Measurements from ENCODE around the gene CFLAR. TPM values are rescaled to one million over a fixed set of nuclear protein-coding genes. Genes with fewer than 3 reads are reported as not detected.

The CFLAR gene
- total RNA-seq, 4 donors from 2014 or later: 158 to 284 (median 220) TPM

DNA sequence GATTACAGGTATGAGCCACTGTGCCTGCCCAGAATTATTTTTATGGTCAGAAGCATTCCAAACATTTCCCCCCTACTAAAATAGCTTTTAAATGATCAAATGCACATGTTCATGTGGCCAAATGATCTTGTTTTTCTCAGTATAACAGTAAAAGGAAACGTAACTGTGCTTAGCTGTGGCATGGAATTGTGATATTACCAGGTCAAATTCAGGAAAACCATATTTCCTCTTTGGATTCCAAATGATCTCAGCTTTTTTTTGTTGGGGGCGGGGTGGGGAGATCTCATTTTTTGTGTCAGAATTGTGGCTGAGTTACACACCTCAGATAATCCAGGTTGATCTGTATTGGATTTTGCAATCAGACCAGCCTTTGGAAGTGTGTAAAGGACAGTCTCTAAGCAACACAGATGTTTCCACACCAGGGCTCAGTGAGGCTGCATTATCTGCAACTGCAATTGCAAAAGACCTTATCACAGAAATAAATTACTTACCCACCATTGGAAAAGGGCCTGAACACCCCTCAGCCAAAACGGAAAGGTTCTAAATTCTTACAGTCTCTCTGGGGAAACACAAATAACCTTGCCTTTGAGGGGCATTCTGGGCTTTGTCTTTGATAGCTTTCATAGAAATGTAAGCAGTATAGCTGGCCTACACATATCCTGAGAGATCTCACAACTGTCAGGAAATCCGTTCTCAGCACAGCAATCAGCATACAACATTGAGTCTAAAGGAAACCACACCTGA lies 75.3 kb downstream of the CFLAR start:
- H3K4me1 ChIP-seq: peaks cover 0 to 5% (median 0%) of the 10 kb centered on the region in 4 donors
- DNase-seq (ENCODE audit: low spot score in 2 of 2): no peak
- H3K9me3 ChIP-seq: no peaks in the 10 kb centered on the region
- TF ChIP-seq EP300 (IDR thresholded peaks at IDR 0.05) (no peak), POLR2A (IDR thresholded peaks at IDR 0.05) (no peak)
- TF ChIP-seq, protein P1, sequence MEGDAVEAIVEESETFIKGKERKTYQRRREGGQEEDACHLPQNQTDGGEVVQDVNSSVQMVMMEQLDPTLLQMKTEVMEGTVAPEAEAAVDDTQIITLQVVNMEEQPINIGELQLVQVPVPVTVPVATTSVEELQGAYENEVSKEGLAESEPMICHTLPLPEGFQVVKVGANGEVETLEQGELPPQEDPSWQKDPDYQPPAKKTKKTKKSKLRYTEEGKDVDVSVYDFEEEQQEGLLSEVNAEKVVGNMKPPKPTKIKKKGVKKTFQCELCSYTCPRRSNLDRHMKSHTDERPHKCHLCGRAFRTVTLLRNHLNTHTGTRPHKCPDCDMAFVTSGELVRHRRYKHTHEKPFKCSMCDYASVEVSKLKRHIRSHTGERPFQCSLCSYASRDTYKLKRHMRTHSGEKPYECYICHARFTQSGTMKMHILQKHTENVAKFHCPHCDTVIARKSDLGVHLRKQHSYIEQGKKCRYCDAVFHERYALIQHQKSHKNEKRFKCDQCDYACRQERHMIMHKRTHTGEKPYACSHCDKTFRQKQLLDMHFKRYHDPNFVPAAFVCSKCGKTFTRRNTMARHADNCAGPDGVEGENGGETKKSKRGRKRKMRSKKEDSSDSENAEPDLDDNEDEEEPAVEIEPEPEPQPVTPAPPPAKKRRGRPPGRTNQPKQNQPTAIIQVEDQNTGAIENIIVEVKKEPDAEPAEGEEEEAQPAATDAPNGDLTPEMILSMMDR (IDR thresholded peaks at IDR 0.05): no peak
- peaks cover 0 to 24% (median 0%) of the 10 kb centered on the region in 3 donors for H3K36me3 ChIP-seq
- H3K27ac ChIP-seq: peak overlapping the region in 2 of 4 donors; percentile 39 to 45
- H3K27me3 ChIP-seq: no peaks in the 10 kb centered on the region
- 45 to 48% methylated on average over 4 of the region's 4 CpGs for WGBS, 2 donors
- no peak overlapping the region for H3K4me3 ChIP-seq

DNA sequence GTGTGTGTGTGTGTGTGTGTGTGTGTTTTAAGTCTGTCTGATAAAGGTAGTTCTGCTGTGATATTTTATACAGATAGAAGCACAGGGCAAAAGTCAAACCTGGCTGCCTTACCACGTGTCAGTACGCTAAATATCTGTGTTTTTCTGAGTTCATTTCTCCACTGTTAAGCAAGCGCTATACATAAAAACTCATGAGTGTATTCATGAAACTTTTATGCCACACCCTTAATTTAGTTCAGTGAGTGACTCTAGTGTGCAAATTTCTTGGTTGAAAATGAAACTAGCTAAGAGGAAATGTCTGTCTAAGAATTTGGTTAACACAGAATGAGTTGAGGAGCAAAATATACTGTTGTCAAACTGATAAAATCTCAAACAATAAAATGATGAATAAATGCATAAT lies 78.1 kb downstream of the CFLAR start:
- Histone ChIP-seq H3K36me3 (peaks cover 0 to 18% (median 0%) of the 10 kb centered on the region in 3 donors), H3K4me3 (no peak overlapping the region), H3K27me3 (no peaks in the 10 kb centered on the region), H3K4me1 (peaks cover 0 to 5% (median 0%) of the 10 kb centered on the region in 4 donors), H3K9me3 (no peaks in the 10 kb centered on the region), H3K27ac (no peak overlapping the region)
- no peak for DNase-seq (ENCODE audit: low spot score in 2 of 2)
- 70 to 72% methylated on average over 3 of the region's 3 CpGs for WGBS, 2 donors
- TF ChIP-seq, protein P1 (IDR thresholded peaks at IDR 0.05): no peak
- no peak for TF ChIP-seq POLR2A (IDR thresholded peaks at IDR 0.05)
- no peak for TF ChIP-seq EP300 (IDR thresholded peaks at IDR 0.05)

DNA sequence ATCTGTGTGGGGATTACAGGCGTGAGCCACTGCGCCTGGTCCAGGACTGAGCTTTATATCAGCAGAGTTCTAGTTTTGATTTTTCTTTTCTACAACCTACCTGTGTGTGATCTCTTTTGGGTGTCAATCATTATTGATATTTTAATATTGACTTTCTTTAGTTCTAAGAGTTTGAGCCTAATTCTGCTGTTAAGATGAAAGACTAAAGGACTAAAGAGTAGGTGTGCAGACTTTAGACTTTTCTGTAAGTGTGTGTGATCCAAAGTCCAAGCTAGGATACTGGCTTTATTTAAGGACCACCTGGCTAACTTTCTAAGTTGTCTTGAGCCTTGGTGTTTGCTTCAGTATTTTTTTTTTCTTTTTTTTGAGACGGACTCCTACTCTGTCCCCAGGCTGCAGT lies 79.4 kb downstream of the CFLAR start:
- Histone ChIP-seq H3K27me3 (no peaks in the 10 kb centered on the region), H3K9me3 (no peaks in the 10 kb centered on the region), H3K36me3 (peaks cover 0 to 18% (median 0%) of the 10 kb centered on the region in 3 donors), H3K27ac (no peak overlapping the region), H3K4me1 (peaks cover 0 to 5% (median 0%) of the 10 kb centered on the region in 4 donors), H3K4me3 (no peak overlapping the region)
- TF ChIP-seq POLR2A (IDR thresholded peaks at IDR 0.05) (no peak), EP300 (IDR thresholded peaks at IDR 0.05) (no peak)
- TF ChIP-seq, protein P1 (IDR thresholded peaks at IDR 0.05): no peak
- 66 to 88% methylated on average over 3 of the region's 3 CpGs for WGBS, 2 donors
- DNase-seq (ENCODE audit: low spot score in 2 of 2): no peak

DNA sequence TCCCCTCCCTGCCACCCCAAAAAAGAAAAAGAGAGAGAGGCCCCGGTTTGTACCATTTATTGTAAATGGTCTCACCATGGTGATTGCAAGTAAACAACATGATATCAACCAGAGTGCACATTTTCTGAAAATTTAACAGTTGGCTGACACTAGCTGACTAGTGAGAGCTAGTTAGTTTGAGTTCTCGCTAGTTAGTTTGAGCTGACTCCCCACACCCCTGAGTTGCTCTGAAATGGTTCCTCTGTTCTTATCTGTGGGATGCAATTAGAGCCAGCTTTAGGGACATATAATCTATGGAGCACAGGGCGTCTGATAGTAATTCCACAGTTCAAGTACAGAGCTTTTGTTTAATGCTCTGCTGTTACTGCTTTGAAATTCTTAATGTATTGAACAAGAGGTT lies 80.0 kb downstream of the CFLAR start:
- WGBS, 2 donors: 68 to 76% methylated on average over 3 of the region's 3 CpGs
- H3K27me3 ChIP-seq: no peaks in the 10 kb centered on the region
- peaks cover 0 to 5% (median 0%) of the 10 kb centered on the region in 4 donors for H3K4me1 ChIP-seq
- H3K9me3 ChIP-seq: no peaks in the 10 kb centered on the region
- H3K27ac ChIP-seq: no peak overlapping the region
- no peak overlapping the region for H3K4me3 ChIP-seq
- peaks cover 0 to 18% (median 0%) of the 10 kb centered on the region in 3 donors for H3K36me3 ChIP-seq
- DNase-seq (ENCODE audit: low spot score in 2 of 2): no peak
- TF ChIP-seq, protein P1 (IDR thresholded peaks at IDR 0.05): no peak
- TF ChIP-seq EP300 (IDR thresholded peaks at IDR 0.05) (no peak), POLR2A (IDR thresholded peaks at IDR 0.05) (no peak)

DNA sequence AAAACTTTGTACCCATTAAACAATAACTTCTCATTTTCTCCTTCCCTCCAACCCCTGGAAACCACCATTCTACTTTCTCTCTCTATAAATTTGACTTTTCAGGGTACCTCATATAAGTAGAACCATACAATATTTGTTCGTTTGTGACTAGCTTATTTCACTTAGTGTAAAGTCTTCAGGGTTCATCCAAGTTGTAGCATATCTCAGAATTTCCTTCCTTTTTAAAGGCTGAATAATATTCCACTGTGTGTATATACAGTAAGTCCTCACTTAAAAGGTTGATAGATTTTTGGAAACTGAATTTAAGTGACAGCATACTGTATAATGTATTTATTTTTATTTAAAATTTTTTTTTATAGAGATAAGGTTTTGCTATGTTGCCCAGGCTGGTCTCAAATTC lies 80.8 kb downstream of the CFLAR start:
- no peak overlapping the region for H3K27ac ChIP-seq
- 93 to 98% methylated on average over 1 of the region's 1 CpG for WGBS, 2 donors
- no peak for TF ChIP-seq EP300 (IDR thresholded peaks at IDR 0.05)
- TF ChIP-seq POLR2A (IDR thresholded peaks at IDR 0.05): no peak
- TF ChIP-seq, protein P1 (IDR thresholded peaks at IDR 0.05): no peak
- H3K4me3 ChIP-seq: no peak overlapping the region
- H3K36me3 ChIP-seq: peaks cover 0 to 18% (median 0%) of the 10 kb centered on the region in 3 donors
- peaks cover 0 to 5% (median 0%) of the 10 kb centered on the region in 4 donors for H3K4me1 ChIP-seq
- H3K27me3 ChIP-seq: no peaks in the 10 kb centered on the region
- DNase-seq (ENCODE audit: low spot score in 2 of 2): no peak
- H3K9me3 ChIP-seq: no peaks in the 10 kb centered on the region

Data from tibial nerve (tissue), 4 donors.